Neural progenitor cell (in vitro differentiated cells): ENCODE results near the gene DIS3L2. TPM values are rescaled to one million over a fixed set of nuclear protein-coding genes. Genes with fewer than 3 reads are reported as not detected.

Experiments used
- DNase-seq: peaks from one replicate; pipeline ENCODE4 v3.0.0-alpha.2; 2016; ENCODE audit warnings: low spot score
- H2AFZ ChIP-seq: fragments of 200-600 bp; sonication (generic); replicated peaks from 2 replicates; pipeline ENCODE4 v1.6.1; 2016; ENCODE audit warnings: antibody characterized with exemption
- H3F3A ChIP-seq: fragments of 200-600 bp; sonication (generic); 2 replicates; pipeline ENCODE4 v1.6.1; 2016; ENCODE audit warnings: antibody characterized with exemption, low read depth
- H3K27ac ChIP-seq: fragments of 200-600 bp; sonication (generic); 2 replicates; pipeline ENCODE4 v1.5.1; 2016; ENCODE audit warnings: mild to moderate bottlenecking
- H3K27me3 ChIP-seq: fragments of 200-600 bp; sonication (generic); 2 replicates; pipeline ENCODE4 v1.6.1; 2016; ENCODE audit warnings: mild to moderate bottlenecking, moderate library complexity
- H3K36me3 ChIP-seq: fragments of 200-600 bp; sonication (generic); 2 replicates; pipeline ENCODE4 v1.5.1; 2016
- H3K4me1 ChIP-seq: fragments of 200-600 bp; sonication (generic); 2 replicates; pipeline ENCODE4 v1.6.1; 2016; ENCODE audit warnings: mixed run types
- H3K4me2 ChIP-seq: fragments of 200-600 bp; sonication (generic); 2 replicates; pipeline ENCODE4 v1.6.1; 2016
- H3K4me3 ChIP-seq: fragments of 200-600 bp; sonication (generic); 2 replicates; pipeline ENCODE4 v1.5.1; 2016
- H3K79me2 ChIP-seq: fragments of 200-600 bp; sonication (generic); 2 replicates; pipeline ENCODE4 v1.6.1; 2016; ENCODE audit warnings: low read depth
- H3K9ac ChIP-seq: fragments of 200-600 bp; sonication (generic); 2 replicates; pipeline ENCODE4 v1.6.1; 2016
- H3K9me3 ChIP-seq: fragments of 200-600 bp; sonication (generic); 2 replicates; pipeline ENCODE4 v1.5.1; 2016; ENCODE audit warnings: low read depth
- H4K20me1 ChIP-seq: fragments of 200-600 bp; sonication (generic); 2 replicates; pipeline ENCODE4 v1.6.1; 2016; ENCODE audit warnings: low read depth
- H3K27ac Mint-ChIP-seq: 3 replicates; pipeline ENCODE4 v1.8.0; 2021; ENCODE audit warnings: mixed read lengths
- H3K27me3 Mint-ChIP-seq: 2 replicates; pipeline ENCODE4 v1.8.0; 2022; ENCODE audit warnings: low read depth, mild to moderate bottlenecking, inconsistent platforms, moderate library complexity, mixed read lengths; ENCODE audit not compliant: insufficient read depth
- H3K36me3 Mint-ChIP-seq: 3 replicates; pipeline ENCODE4 v1.8.0; 2021; ENCODE audit warnings: mixed read lengths
- H3K4me1 Mint-ChIP-seq: 3 replicates; pipeline ENCODE4 v1.8.0; 2021; ENCODE audit warnings: mixed read lengths
- H3K4me3 Mint-ChIP-seq: 3 replicates; pipeline ENCODE4 v1.8.0; 2021; ENCODE audit warnings: mild to moderate bottlenecking, moderate library complexity, mixed read lengths
- H3K9me3 Mint-ChIP-seq: 3 replicates; pipeline ENCODE4 v1.8.0; 2020; ENCODE audit warnings: mixed read lengths
- EZH2 ChIP-seq: fragments of 200-600 bp; sonication (generic); IDR thresholded peaks from 2 replicates; pipeline ENCODE4 v1.6.1; 2017; ENCODE audit warnings: antibody characterized with exemption, mild to moderate bottlenecking, moderate library complexity
- EZH2phosphoT487 ChIP-seq: fragments of 200-600 bp; sonication (generic); IDR thresholded peaks from 2 replicates; pipeline ENCODE4 v1.6.1; 2017; ENCODE audit warnings: antibody characterized with exemption
- total RNA-seq: library from RNA; depleted of rRNA; stranded (reverse); fragments of >200 nt; gene quantifications from 2 replicates; pipeline ENCODE4 v1.2.3, GENCODE V29; 2015; ENCODE audit warnings: low replicate concordance
- TF ChIP-seq, protein P1 (sequence below): fragments of 200-600 bp; sonication (generic); IDR thresholded peaks from 2 replicates; pipeline ENCODE4 v1.5.1; 2017; ENCODE audit warnings: antibody characterized with exemption, mild to moderate bottlenecking

The DIS3L2 gene, protein sequence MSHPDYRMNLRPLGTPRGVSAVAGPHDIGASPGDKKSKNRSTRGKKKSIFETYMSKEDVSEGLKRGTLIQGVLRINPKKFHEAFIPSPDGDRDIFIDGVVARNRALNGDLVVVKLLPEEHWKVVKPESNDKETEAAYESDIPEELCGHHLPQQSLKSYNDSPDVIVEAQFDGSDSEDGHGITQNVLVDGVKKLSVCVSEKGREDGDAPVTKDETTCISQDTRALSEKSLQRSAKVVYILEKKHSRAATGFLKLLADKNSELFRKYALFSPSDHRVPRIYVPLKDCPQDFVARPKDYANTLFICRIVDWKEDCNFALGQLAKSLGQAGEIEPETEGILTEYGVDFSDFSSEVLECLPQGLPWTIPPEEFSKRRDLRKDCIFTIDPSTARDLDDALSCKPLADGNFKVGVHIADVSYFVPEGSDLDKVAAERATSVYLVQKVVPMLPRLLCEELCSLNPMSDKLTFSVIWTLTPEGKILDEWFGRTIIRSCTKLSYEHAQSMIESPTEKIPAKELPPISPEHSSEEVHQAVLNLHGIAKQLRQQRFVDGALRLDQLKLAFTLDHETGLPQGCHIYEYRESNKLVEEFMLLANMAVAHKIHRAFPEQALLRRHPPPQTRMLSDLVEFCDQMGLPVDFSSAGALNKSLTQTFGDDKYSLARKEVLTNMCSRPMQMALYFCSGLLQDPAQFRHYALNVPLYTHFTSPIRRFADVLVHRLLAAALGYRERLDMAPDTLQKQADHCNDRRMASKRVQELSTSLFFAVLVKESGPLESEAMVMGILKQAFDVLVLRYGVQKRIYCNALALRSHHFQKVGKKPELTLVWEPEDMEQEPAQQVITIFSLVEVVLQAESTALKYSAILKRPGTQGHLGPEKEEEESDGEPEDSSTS
- 23.2 and 35.3 TPM in 2 replicates for total RNA-seq

- Histone ChIP-seq H3K27ac (no peak within 1 kb of the TSS), H3K9me3 (no peaks in the 10 kb centered on the region), H3K9ac (peak within 1 kb of the TSS; percentile 30), H3K4me3 (peak within 1 kb of the TSS; percentile 68), H3K36me3 (no peaks in the 10 kb centered on the region), H3F3A (peaks cover 9% of the 10 kb centered on the region), H3K79me2 (peaks cover 39% of the 10 kb centered on the region), H2AFZ (peak within 1 kb of the TSS; percentile 87), H4K20me1 (no peaks in the 10 kb centered on the region), H3K27me3 (no peaks in the 10 kb centered on the region), H3K4me1 (peaks cover 5% of the 10 kb centered on the region), H3K4me2 (peak within 1 kb of the TSS; percentile 85)
- no peaks in the 10 kb centered on the region for H3K9me3 Mint-ChIP-seq
- H3K4me1 Mint-ChIP-seq = peaks cover 27% of the 10 kb centered on the region
- H3K27ac Mint-ChIP-seq = peak within 1 kb of the TSS; percentile 89
- H3K4me3 Mint-ChIP-seq = peak within 1 kb of the TSS; percentile 97
- peak; percentile 89 for DNase-seq
- TF ChIP-seq, protein P1, sequence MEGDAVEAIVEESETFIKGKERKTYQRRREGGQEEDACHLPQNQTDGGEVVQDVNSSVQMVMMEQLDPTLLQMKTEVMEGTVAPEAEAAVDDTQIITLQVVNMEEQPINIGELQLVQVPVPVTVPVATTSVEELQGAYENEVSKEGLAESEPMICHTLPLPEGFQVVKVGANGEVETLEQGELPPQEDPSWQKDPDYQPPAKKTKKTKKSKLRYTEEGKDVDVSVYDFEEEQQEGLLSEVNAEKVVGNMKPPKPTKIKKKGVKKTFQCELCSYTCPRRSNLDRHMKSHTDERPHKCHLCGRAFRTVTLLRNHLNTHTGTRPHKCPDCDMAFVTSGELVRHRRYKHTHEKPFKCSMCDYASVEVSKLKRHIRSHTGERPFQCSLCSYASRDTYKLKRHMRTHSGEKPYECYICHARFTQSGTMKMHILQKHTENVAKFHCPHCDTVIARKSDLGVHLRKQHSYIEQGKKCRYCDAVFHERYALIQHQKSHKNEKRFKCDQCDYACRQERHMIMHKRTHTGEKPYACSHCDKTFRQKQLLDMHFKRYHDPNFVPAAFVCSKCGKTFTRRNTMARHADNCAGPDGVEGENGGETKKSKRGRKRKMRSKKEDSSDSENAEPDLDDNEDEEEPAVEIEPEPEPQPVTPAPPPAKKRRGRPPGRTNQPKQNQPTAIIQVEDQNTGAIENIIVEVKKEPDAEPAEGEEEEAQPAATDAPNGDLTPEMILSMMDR = no peak
- TF ChIP-seq EZH2 = no peak
- no peak for TF ChIP-seq EZH2phosphoT487
- H3K36me3 Mint-ChIP-seq = peaks cover 4% of the 10 kb centered on the region
- H3K27me3 Mint-ChIP-seq = peaks cover 5% of the 10 kb centered on the region
These were observed at the start of gene DIS3L2 for GRCh38 chr2:231961349-231962166. Gene DIS3L2 (plus strand): TSS chr2:231961713. CDS start chr2:232014928, 53,215 bp downstream.

DNA sequence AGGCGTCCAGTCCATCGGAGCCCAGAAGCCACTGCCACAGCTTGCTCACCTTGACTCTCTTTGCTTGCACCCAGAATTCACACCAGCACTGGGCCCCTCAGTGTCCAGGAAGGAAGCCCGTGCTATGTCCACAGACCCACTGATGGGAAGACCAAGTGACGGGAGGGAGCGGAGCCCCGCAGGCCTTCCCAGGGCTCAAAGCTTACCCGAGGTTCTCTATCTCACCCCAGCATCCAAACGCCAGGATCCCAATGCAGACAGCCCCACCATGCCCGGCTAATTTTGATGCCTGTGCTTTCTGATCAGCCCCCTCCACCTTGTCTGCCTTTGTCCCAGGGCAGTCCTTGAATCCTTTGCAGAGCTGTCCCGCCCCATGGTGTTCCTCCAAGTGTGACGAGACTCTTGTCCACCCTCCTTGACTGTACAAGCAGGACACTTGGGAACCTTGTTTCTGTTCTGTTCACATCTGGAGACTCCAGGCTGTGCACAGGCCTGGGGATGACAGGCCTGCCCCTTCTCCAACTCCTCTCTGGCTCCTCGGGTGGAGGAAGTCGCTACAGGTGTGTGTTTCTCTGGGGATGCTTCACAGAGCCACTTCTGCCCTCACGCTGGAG is 47.3 kb upstream of the DIS3L2 start:
- Mint-ChIP-seq H3K36me3 (no peaks in the 10 kb centered on the region), H3K27ac (no peak overlapping the region), H3K9me3 (no peaks in the 10 kb centered on the region), H3K27me3 (peaks cover 2% of the 10 kb centered on the region), H3K4me3 (no peak overlapping the region), H3K4me1 (peaks cover 6% of the 10 kb centered on the region)
- Histone ChIP-seq H3K4me1 (no peaks in the 10 kb centered on the region), H3K27ac (no peak overlapping the region), H3K27me3 (no peaks in the 10 kb centered on the region), H3K79me2 (no peaks in the 10 kb centered on the region), H2AFZ (no peak overlapping the region), H3K9ac (no peak overlapping the region), H4K20me1 (no peaks in the 10 kb centered on the region), H3F3A (no peaks in the 10 kb centered on the region), H3K36me3 (no peaks in the 10 kb centered on the region), H3K4me2 (no peak overlapping the region), H3K9me3 (no peaks in the 10 kb centered on the region), H3K4me3 (no peak overlapping the region)
- TF ChIP-seq, protein P1 = no peak
- no peak for TF ChIP-seq EZH2
- no peak for TF ChIP-seq EZH2phosphoT487
- DNase-seq = no peak
